HepG2 (cell line): ENCODE results near the gene CAPN10. TPM values are rescaled to one million over a fixed set of nuclear protein-coding genes. Genes with fewer than 3 reads are reported as not detected.

Source experiments
- ATAC-seq: fragments of 200-7000 bp; cut with Tn5 transposase; 3 replicates; pipeline ENCODE4 v1.9.1; 2020; ENCODE audit warnings: mild to moderate bottlenecking, moderate library complexity
- BruUV-seq: library from RNA; stranded (reverse); fragments of 400-500 nt; replicated peaks from 2 replicates; lab custom pipeline; 2021; lab: Mats Ljungman, UMichigan
- CTCF ChIA-PET: fragments of 300-600 bp; formaldehyde crosslinking; extraction: SDS; loops from one replicate; lab custom pipeline; 2021; ENCODE audit warnings: low total read pairs, inconsistent platforms, low intra/inter-chr PET ratio; lab: Yijun Ruan, JAX
- POLR2A ChIA-PET: fragments of 350-600 bp; sonication (Branson Sonifier 250); formaldehyde crosslinking; loops from one replicate; lab custom pipeline; 2020; ENCODE audit warnings: antibody characterized with exemption, inconsistent platforms; lab: Yijun Ruan, JAX
- DNase-seq: peaks from one replicate; pipeline ENCODE4 v3.0.0-alpha.2; 2015; ENCODE audit warnings: low spot score
- FAIRE-seq: peaks from 3 replicates; lab custom pipeline; 2011; peaks lifted over from hg19 to GRCh38; lab: Jason Lieb, UNC
- H2AFZ ChIP-seq: one replicate; pipeline ENCODE4 v1.6.1; 2011; ENCODE audit warnings: low read length, inconsistent platforms
- H3K27ac ChIP-seq: fragments of 300-600 bp; 3 replicates; pipeline ENCODE4 v1.8.0; 2011; ENCODE audit warnings: mixed run types, mild to moderate bottlenecking, mixed read lengths, low read length, inconsistent platforms; ENCODE audit not compliant: insufficient read depth; ENCODE audit errors: extremely low read length
- H3K27me3 ChIP-seq, 2 experiments: fragments of 200-600 bp in 1 of 2; 2 replicates in 1 of 2; 3 replicates in 1 of 2; pipeline versions ENCODE4 v1.6.0 to v1.8.0; 2011; ENCODE audit warnings: low read length in 2 of 2, mild to moderate bottlenecking in 2 of 2, moderate library complexity in 2 of 2, inconsistent platforms in 1 of 2; ENCODE audit not compliant: insufficient read depth in 2 of 2, control insufficient read depth in 1 of 2
- H3K36me3 ChIP-seq, 2 experiments: fragments of 200-600 bp in 1 of 2; replicated peaks in 1 of 2; 2 replicates in 1 of 2; 3 replicates in 1 of 2; pipeline versions ENCODE4 v1.5.1 to v1.8.0; 2011; ENCODE audit warnings: low read length in 2 of 2, inconsistent platforms in 1 of 2; ENCODE audit not compliant: insufficient read depth in 2 of 2, control insufficient read depth in 1 of 2
- H3K4me1 ChIP-seq: 2 replicates; pipeline ENCODE4 v1.5.1; 2012; ENCODE audit warnings: low read length, inconsistent platforms; ENCODE audit not compliant: insufficient read depth
- H3K4me2 ChIP-seq: 2 replicates; pipeline ENCODE4 v1.6.0; 2011; ENCODE audit warnings: low read depth, low read length, inconsistent platforms
- H3K4me3 ChIP-seq, 3 experiments: fragments of 200-600 bp in 1 of 3; sonication (generic), shearing (Covaris generic) in 1 of 3; replicated peaks in 1 of 3; 2 replicates each; pipeline ENCODE4 v1.5.1; 2011 to 2016; ENCODE audit warnings: low read length in 3 of 3, inconsistent platforms in 2 of 3, low read depth in 2 of 3, mild to moderate bottlenecking in 2 of 3, control low read depth in 1 of 3, mixed read lengths in 1 of 3; ENCODE audit not compliant: insufficient read depth in 1 of 3
- H3K79me2 ChIP-seq: one replicate; pipeline ENCODE4 v1.6.1; 2011; ENCODE audit warnings: low read length, inconsistent platforms; ENCODE audit not compliant: insufficient read depth
- H3K9ac ChIP-seq: 2 replicates; pipeline ENCODE4 v1.6.0; 2011; ENCODE audit warnings: mild to moderate bottlenecking, low read depth, low read length, inconsistent platforms; ENCODE audit not compliant: insufficient read depth
- H3K9me3 ChIP-seq: 2 replicates; pipeline ENCODE4 v1.5.1; 2012; ENCODE audit warnings: mild to moderate bottlenecking, low read length
- H4K20me1 ChIP-seq: 2 replicates; pipeline ENCODE4 v1.6.0; 2011; ENCODE audit warnings: inconsistent platforms, mild to moderate bottlenecking, low read length, moderate library complexity; ENCODE audit not compliant: insufficient read depth
- GMEB2 ChIP-seq: IDR thresholded peaks from 2 replicates; pipeline ENCODE4 v1.6.1; 2016; ENCODE audit warnings: missing biosample characterization, missing genetic modification reagents, low read depth
- JDP2 ChIP-seq: sonication (generic); formaldehyde crosslinking; IDR thresholded peaks from 2 replicates; pipeline ENCODE4 v1.8.1; 2022; ENCODE audit warnings: missing genetic modification reagents, borderline replicate concordance
- NONO ChIP-seq, 2 experiments: fragments of 450-650 bp in 1 of 2; sonication (generic) in 1 of 2; formaldehyde crosslinking in 1 of 2; IDR thresholded peaks in 1 of 2; conservative IDR thresholded peaks in 1 of 2; 2 replicates each; pipeline versions ENCODE4 v1.6.1 to v1.8.0; 2017 to 2022; ENCODE audit warnings: mild to moderate bottlenecking in 1 of 2, missing genetic modification reagents in 1 of 2, moderate library complexity in 1 of 2
- REL ChIP-seq: sonication (generic); formaldehyde crosslinking; conservative IDR thresholded peaks from 2 replicates; pipeline ENCODE4 v1.8.0; 2022; ENCODE audit warnings: mild to moderate bottlenecking, missing genetic modification reagents, moderate library complexity
- SMAD9 ChIP-seq: sonication (generic); formaldehyde crosslinking; IDR thresholded peaks from 2 replicates; pipeline ENCODE4 v1.5.1; 2020; ENCODE audit warnings: mild to moderate bottlenecking, missing genetic modification reagents
- SRSF1 ChIP-seq: fragments of 200-400 bp; formaldehyde crosslinking; optimal IDR thresholded peaks from 2 replicates; pipeline ENCODE3; 2017; ENCODE audit warnings: mild to moderate bottlenecking, low read depth, low read length, moderate library complexity
- TEAD2 ChIP-seq: sonication (generic); formaldehyde crosslinking; IDR thresholded peaks from 2 replicates; pipeline ENCODE4 v1.9.0; 2021; ENCODE audit warnings: missing genetic modification reagents
- TRIM24 ChIP-seq: sonication (generic); formaldehyde crosslinking; IDR thresholded peaks from 2 replicates; pipeline ENCODE4 v1.8.0; 2022; ENCODE audit warnings: mild to moderate bottlenecking, missing genetic modification reagents
- ZNF251 ChIP-seq: sonication (generic); formaldehyde crosslinking; IDR thresholded peaks from 2 replicates; pipeline ENCODE4 v1.9.0; 2021; ENCODE audit warnings: mild to moderate bottlenecking, missing genetic modification reagents
- ZNF558 ChIP-seq: sonication (generic); formaldehyde crosslinking; IDR thresholded peaks from 2 replicates; pipeline ENCODE4 v1.9.0; 2022; ENCODE audit warnings: mild to moderate bottlenecking, missing genetic modification reagents, borderline replicate concordance
- ZNF589 ChIP-seq: sonication (generic); formaldehyde crosslinking; conservative IDR thresholded peaks from 2 replicates; pipeline ENCODE4 v1.8.0; 2022; ENCODE audit warnings: mild to moderate bottlenecking, moderate library complexity, missing genetic modification reagents
- ZNF891 ChIP-seq: sonication (generic); formaldehyde crosslinking; IDR thresholded peaks from 2 replicates; pipeline ENCODE4 v1.5.0; 2020; ENCODE audit warnings: mild to moderate bottlenecking, missing genetic modification reagents
- WGBS: methylation state at CpG from one replicate; pipeline ENCODE4 v1.1.6; 2017; ENCODE audit warnings: low lambda C conversion rate; 5-methylcytosine and 5-hydroxymethylcytosine counted together
- in situ Hi-C: cut with HindIII; loops from 2 replicates; pipeline ENCODE4 v1.10.0; 2017; ENCODE audit warnings: low pct_unique_long_range_greater_than_20kb; ENCODE audit not compliant: extremely low pct_ligation_motif_present
- intact Hi-C: fragments of 100-400 bp; cut with micrococcal nuclease; formaldehyde crosslinking; loops from one replicate; pipeline ENCODE4 v1.10.0; 2022; ENCODE audit not compliant: unreplicated experiment
- polyA plus RNA-seq, 8 experiments: library from polyadenylated mRNA; depleted of rRNA in 3 of 8; stranded (reverse) in 7 of 8; unstranded in 1 of 8; fragments of >200 nt; fragmentation: Illumina TruSeq in 4 of 8; extraction: Trizol in 4 of 8; gene quantifications; 2 replicates each; pipeline versions ENCODE4 v1.2.1 to v1.2.3, GENCODE V29; 2011 to 2016; ENCODE audit warnings: low read depth in 4 of 8, missing spikeins in 1 of 8, mixed read lengths in 1 of 8; ENCODE audit not compliant: insufficient read depth in 1 of 8
- total RNA-seq, 5 experiments: library from RNA; depleted of rRNA; stranded (reverse); fragments of >200 nt; fragmentation: Illumina TruSeq; extraction: Trizol; gene quantifications; 2 replicates each; pipeline ENCODE4 v1.2.3, GENCODE V29; 2016; ENCODE audit warnings: low read depth in 1 of 5
- TF ChIP-seq, protein P1 (sequence below): sonication (generic); formaldehyde crosslinking; IDR thresholded peaks from 2 replicates; pipeline ENCODE4 v1.4.0; 2020; ENCODE audit warnings: mild to moderate bottlenecking, missing genetic modification reagents

CAPN10 gene
- total and polyA plus RNA-seq, 2 of the 13 experiments (the other 11 are each of a cell fraction or from before 2014, with no cell fraction given): 27.6 to 32.4 TPM

DNA sequence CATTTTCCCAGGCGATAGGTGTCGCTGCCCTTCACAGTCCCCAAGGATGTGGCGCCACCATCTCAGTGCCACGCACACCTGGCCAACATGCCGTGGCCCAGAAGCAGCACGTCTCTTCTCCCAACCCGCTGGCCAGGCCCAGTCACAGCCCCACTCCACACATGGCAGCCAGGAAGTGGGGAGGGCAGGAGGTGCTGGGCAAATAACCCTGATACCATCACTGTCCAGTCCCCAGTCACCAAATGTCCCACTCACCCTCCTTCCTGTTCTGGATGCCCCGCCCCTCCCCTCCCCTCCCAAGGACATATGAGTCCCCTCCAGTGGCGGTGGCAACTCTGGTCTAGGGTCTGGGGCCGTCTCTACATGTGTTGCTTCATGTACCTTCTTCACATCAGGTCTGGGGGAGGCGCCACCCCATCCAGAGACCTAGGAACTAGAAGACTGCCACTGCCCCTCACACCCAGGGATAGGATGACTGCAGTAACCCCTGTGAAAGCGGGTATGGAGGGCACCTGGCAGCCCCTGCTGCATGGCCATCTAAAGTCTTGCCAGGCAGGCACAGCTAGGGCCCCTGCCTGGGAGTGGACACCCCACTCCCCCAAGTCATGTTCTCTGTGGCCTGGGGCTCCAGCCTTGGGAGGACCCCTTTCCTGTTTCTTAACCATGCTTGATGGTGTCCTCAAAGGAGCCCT lies 7.3 kb upstream of the CAPN10 start:
- Histone ChIP-seq H3K27ac (peak overlapping the region; percentile 80), H4K20me1 (peaks cover 3% of the 10 kb centered on the region; the same call in 1 of the 2 replicates), H3K4me2 (peak overlapping the region; percentile 96), H2AFZ (no peak overlapping the region), H3K79me2 (peaks cover 32% of the 10 kb centered on the region), H3K4me3 (peak overlapping the region in 1 of 3 experiments; percentile 63; a peak in 1 of 6 replicates), H3K9me3 (no peaks in the 10 kb centered on the region), H3K36me3 (peaks cover 3 to 13% of the 10 kb centered on the region in 2 experiments; a peak in 4 of 5 replicates), H3K27me3 (no peaks in the 10 kb centered on the region), H3K4me1 (peaks cover 54% of the 10 kb centered on the region), H3K9ac (peak overlapping the region; percentile 61)
- in situ Hi-C loops: no loop called here
- 96% methylated on average over 11 of the region's 12 CpGs for WGBS
- intact Hi-C loops: no loop called here
- DNase-seq (no peak), ATAC-seq (peak; percentile 5), FAIRE-seq (no peak)
- no TSS peak for BruUV-seq
- POLR2A ChIA-PET: interaction anchor here (0.9 to 2.1 kb wide), 10 partner anchors 9 to 261 kb away, joined by 3 to 66 read pairs (median 8); partner anchors contain the start of genes DUSP28 and RNPEPL1
- CTCF ChIA-PET: interaction anchor here (0.7 to 1.3 kb wide), 3 partner anchors 11 to 26 kb away, joined by 3 to 7 read pairs (median 4); no protein-coding TSS in a partner anchor
- no peak for TF ChIP-seq ZNF251 (CRISPR knock-in tag)
- TF ChIP-seq TRIM24 (CRISPR knock-in tag): no peak
- no peak for TF ChIP-seq NONO (IDR thresholded peaks at IDR 0.05)
- TF ChIP-seq NONO (CRISPR knock-in tag; conservative IDR thresholded peaks at IDR 0.05): 0 out of 2 replicates have a peak, but pooled peaks have one; percentile 52
- TF ChIP-seq, protein P1, sequence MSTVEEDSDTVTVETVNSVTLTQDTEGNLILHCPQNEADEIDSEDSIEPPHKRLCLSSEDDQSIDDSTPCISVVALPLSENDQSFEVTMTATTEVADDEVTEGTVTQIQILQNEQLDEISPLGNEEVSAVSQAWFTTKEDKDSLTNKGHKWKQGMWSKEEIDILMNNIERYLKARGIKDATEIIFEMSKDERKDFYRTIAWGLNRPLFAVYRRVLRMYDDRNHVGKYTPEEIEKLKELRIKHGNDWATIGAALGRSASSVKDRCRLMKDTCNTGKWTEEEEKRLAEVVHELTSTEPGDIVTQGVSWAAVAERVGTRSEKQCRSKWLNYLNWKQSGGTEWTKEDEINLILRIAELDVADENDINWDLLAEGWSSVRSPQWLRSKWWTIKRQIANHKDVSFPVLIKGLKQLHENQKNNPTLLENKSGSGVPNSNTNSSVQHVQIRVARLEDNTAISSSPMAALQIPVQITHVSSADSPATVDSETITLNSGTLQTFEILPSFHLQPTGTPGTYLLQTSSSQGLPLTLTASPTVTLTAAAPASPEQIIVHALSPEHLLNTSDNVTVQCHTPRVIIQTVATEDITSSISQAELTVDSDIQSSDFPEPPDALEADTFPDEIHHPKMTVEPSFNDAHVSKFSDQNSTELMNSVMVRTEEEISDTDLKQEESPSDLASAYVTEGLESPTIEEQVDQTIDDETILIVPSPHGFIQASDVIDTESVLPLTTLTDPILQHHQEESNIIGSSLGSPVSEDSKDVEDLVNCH: no peak
- 0 out of 2 replicates have a peak, but pooled peaks have one; percentile 31 for TF ChIP-seq ZNF891 (CRISPR knock-in tag)
- TF ChIP-seq ZNF558: no peak; the same call in 1 of the 2 replicates
- no peak for TF ChIP-seq TEAD2
- no peak for TF ChIP-seq SMAD9
- TF ChIP-seq REL (CRISPR knock-in tag): no peak
- peak; percentile 10 for TF ChIP-seq SRSF1
- no peak for TF ChIP-seq GMEB2
- no peak for TF ChIP-seq JDP2 (CRISPR knock-in tag)
- TF ChIP-seq ZNF589 (CRISPR knock-in tag): 0 out of 2 replicates have a peak, but pooled peaks have one; percentile 41
